Dedifferentiated amniotic fluid mesenchymal stem cell (primary cell): ENCODE measurements around the gene CD1D.
"Not testable (repeated sequence)": the region's sequence is repeated elsewhere in the genome, so short reads cannot be mapped to it uniquely, and the experiment has no call there.

Experiments
- DNase-seq: peaks from one replicate; pipeline ENCODE4 v3.0.0-alpha.2; 2016; ENCODE audit errors: extremely low spot score

CD1D gene

DNA sequence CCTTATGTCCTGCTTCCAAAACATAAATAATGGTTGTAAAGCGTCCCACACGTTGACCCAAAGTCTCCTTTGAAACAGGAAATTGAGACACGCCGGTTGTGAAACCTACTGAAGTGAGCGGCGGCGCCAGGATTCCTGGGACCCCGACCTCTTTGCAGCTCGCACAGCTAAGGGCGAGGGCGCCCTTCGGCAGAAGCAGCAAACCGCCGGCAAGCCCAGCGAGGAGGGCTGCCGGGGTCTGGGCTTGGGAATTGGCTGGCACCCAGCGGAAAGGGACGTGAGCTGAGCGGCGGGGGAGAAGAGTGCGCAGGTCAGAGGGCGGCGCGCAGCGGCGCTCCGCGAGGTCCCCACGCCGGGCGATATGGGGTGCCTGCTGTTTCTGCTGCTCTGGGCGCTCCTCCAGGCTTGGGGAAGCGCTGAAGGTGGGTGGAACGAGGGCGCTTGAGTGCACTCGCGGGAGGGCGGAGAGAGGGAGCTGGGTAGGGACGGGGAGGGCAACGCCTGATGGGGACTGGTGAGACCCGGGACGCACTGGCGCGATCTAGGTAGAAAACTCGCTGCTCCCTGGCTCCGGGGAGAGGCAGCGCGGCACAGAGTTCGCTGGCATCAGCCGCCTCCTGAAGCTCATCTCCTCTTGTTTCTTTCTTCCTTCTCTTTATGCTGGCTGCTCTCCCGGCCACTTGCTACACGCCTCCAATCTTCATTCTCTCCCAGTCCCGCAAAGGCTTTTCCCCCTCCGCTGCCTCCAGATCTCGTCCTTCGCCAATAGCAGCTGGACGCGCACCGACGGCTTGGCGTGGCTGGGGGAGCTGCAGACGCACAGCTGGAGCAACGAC is at the start of gene CD1D:
CD1D (plus strand) TSS at position 155 of the 836 bp plus-strand sequence; CDS start at position 362, 207 bp downstream.
- DNase-seq = no peak

GRCh38 chr1:158131217-158131616 is 49.5 kb upstream of the CD1D start:
- DNase-seq = no peak

DNA sequence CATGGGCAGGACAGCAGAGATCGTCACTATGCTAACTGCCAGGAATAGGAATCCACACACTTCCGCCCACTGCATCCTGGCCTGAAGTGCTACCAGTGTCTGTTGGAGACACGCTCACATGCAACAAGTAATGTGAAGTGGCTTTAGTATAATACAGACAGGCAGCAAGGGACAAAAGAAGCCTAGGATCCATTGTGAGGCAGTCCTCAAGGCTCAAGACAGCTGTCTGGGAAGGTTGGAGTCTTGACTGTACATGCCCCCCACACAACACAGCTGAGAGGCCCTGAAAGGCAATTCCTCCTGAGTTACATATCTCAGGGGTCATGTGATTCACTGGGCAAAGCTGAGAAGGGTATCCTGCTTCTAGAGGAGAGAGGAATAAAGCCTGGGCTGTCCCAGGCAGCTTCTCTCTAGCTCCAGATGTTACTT is 39.9 kb upstream of the CD1D start:
- no peak for DNase-seq

DNA sequence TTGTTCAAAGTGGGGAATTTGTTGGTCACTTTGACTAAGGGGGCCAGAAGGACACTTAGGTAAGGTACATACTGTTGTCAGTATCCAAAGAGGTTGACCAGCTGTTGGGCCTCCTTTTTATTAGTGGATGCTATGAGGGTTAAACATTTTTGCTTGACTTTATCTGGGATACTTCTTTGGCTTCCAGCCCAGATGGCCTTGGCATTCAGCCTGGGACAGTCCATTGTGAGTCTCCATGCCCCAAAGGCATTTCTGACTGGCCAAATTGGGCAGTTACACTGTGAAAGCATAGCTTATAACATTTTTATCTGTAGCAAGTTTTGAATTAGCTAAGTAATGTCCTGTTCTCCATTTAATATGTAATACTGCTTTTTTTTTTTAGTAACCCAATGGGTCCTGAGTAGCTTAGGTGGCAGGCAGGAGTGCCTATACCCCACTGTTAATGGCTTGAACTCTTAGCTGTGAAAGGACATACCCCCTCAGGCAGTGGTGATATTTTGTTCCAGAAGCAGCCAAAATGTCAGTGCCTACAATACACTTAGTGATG is 35.4 kb upstream of the CD1D start:
- peak; percentile 70 for DNase-seq

DNA sequence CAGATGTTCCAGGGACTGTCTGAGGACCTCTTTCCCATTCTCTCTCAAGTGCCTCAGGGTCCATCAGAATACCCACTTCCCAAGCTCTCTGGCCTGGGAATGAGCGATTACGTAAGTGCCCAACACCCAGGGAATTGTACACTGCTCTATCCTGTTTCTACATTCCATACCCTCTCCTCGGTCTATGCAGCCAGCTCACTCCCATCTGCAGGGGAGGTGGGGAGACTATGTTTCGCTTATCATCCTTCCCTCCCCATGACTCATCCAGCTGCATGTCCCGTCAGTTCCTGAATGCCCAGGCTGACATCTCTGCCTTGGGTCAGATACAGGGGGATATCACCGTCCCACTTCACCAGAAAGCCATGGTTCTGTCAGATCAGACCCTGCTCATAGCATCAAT is 34.5 kb upstream of the CD1D start:
- DNase-seq = no peak

DNA sequence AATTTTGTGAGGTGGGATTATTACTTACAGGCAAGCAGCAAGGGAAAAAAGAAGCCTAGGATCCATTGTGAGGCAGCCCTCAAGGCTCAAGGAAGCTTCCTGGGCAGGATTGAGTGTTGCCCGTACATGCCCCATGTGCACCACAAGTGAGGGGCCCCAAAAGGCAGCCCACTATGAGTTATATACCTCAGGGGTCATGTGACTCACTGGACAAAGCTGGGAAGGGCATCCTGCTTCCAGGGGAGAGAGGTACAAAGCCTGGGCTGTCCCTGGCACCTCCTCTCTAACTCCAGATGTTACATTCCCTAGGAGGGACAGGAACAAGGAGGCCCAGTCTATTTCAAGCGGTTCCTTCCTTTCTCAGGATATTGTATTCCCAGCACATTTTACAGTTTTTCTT is 34.0 kb upstream of the CD1D start:
- no peak for DNase-seq

GRCh38 chr1:158147401-158147800 is 33.3 kb upstream of the CD1D start:
- no peak for DNase-seq

- no peak for DNase-seq
Observed at GRCh38 chr1:158147869-158148268, 32.8 kb upstream of the CD1D start.

DNA sequence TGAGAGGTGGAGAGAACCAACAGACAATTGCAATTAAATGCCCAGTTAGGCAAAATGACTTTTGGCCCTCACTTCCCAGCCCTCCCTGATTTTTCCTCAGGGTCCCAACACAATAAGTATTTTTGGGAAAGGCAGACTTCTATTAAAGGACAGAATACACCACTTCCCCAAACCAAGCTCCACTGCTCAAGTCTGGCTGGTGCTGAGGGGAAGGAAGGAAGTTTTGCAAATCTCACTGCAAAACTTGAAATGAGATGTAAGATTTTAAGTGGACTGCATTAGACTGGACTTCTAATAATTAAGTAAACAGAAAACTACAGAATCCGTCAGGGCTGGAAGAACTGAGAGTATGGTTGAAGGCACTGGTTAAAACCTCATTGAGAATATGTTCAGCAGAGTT is 32.2 kb upstream of the CD1D start:
- no peak for DNase-seq

GRCh38 chr1:158149175-158149574 is 31.5 kb upstream of the CD1D start:
- no peak for DNase-seq

DNA sequence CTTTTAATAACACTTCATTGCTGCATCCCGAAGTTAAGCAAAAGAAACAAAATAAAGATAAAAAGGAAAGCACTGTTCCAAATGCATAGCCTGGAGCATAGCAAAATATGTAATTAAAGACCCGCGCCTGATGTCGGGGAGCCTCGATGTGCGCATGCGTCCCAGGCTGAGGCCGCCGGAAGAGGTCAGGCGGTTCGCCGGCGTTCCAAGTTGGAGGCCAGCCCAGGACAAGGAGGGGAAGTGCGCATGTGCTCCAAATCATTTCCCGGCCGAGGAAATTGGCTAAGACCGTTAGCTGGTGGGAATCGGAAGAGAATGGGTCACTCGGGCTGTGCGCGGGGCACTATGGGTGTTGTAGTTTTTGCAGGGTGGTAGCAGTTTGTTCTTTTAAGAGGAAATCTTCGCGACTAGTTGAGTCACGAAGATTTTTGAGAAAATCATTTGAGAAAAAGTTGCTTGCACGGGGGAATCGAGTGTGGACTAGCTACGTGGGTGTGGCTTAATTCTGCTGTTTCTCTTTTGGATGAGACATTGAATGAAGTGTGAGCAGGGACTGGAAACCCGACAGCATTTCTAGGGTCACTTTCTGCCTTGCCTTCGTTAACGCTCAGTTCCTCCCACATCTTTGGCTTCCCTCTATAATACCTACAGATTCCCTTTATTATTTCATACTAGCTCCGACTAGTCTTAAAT is 31.0 kb upstream of the CD1D start:
- peak; percentile 98 for DNase-seq

- DNase-seq = no peak
Observed at GRCh38 chr1:158150523-158150922, 30.2 kb upstream of the CD1D start.

DNA sequence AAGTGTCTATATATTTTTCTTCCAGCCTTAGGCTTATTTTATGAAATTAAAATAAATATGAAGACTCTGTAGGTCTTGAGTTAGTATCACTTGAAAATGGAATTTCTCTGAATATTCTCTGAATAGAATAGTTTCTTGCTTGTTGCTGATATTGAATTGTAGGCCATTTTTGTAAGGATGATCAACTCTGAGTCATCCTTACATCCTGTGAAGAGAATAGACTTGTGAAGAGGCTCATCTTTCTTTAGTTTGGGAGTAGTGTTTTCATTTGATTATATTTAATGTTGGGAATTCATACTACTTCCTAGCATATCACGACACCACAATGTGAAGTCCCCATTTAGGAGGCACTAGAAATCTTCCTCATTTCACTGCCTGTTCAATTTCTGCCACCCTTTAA is 27.5 kb upstream of the CD1D start:
- DNase-seq = no peak

GRCh38 chr1:158153746-158154444 is 26.8 kb upstream of the CD1D start:
- no peak for DNase-seq

GRCh38 chr1:158154501-158154900 is 26.2 kb upstream of the CD1D start:
- no peak for DNase-seq

- no peak for DNase-seq
Observed at GRCh38 chr1:158155673-158156072, 25.0 kb upstream of the CD1D start.

- no peak for DNase-seq
Observed at GRCh38 chr1:158159597-158159996, 21.1 kb upstream of the CD1D start.

- no peak for DNase-seq
Observed at GRCh38 chr1:158161446-158161845, 19.2 kb upstream of the CD1D start.

GRCh38 chr1:158163000-158163947 is 17.4 kb upstream of the CD1D start:
- no peak for DNase-seq

- DNase-seq = no peak
Observed at GRCh38 chr1:158169105-158169504, 11.6 kb upstream of the CD1D start.

DNA sequence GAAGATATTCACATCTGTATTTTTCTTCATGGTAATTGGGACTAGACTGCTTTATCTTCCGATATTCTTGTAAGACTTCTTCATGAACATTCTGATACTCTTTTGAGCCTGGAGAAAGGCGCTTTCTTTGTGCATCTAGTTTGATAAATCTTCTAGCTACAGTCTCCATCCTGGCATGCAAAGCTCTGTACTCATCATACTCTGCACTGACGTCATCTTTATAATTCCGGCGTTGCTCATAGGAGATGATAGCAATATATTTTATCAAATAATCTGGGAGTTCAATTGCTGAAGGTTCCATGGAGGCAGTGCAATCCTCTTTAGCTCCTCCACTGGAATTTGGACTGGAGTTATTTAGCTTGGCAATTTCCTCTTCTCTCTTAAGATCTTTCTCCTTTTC is 4.8 kb upstream of the CD1D start:
- not testable (repeated sequence) for DNase-seq
